UCSD-AML1 (cell line): ENCODE measurements around the gene GPR85.
"Not testable (repeated sequence)": the region's sequence is repeated elsewhere in the genome, so short reads cannot be mapped to it uniquely, and the experiment has no call there.

ENCODE experiments used
- DNase-seq: peaks from one replicate; lab custom pipeline; 2025; ENCODE audit not compliant: unreplicated experiment; lab: John Stamatoyannopoulos, UW

Gene GPR85, protein sequence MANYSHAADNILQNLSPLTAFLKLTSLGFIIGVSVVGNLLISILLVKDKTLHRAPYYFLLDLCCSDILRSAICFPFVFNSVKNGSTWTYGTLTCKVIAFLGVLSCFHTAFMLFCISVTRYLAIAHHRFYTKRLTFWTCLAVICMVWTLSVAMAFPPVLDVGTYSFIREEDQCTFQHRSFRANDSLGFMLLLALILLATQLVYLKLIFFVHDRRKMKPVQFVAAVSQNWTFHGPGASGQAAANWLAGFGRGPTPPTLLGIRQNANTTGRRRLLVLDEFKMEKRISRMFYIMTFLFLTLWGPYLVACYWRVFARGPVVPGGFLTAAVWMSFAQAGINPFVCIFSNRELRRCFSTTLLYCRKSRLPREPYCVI

DNA sequence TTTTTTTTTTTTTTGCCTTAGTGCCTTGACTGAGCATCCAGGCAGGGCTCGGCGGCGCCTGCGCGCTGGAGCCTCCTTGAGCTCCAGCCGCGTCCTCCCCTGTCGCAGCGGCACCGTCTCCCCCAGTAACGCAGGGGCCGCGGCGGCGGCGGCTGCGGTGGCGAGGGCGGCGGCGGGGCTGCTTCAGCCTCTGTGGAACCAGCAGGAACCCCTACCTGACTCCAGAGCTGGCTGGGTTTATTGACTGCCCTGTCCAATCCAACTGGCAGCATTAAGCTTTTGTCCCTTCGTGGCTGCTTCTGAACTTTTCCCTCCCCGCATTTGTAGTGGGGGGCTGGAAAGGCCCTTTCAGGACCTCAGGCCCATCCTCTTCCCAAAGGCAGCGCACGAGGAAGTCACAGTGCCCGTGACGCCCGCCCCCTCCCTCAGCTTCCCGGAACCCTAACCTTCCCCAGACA lies at the start of gene GPR85:
GPR85 (minus strand) TSS at position 397 of the 458 bp plus-strand sequence. CDS start 2,106 bp downstream, outside the sequence.
- peak; percentile 4 for DNase-seq

DNA sequence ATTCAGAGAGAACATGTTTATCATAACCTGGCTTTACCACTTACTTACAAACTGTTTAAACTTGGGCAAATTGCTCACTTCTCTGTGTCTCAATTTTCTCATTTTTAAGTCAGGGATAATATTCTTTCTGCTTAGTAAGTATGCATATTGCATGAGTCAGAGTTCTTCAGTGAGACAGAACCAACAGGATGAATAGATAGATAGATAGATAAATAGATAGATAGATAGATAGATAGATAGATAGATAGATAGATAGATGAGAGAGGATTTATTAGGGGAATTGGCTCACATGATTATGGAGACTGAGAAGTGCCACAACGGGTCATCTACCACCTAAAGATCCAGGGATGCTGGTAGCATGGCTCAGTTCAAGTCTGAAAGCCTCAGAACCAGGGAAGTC lies 47.4 kb upstream of the GPR85 start:
- DNase-seq = no peak

DNA sequence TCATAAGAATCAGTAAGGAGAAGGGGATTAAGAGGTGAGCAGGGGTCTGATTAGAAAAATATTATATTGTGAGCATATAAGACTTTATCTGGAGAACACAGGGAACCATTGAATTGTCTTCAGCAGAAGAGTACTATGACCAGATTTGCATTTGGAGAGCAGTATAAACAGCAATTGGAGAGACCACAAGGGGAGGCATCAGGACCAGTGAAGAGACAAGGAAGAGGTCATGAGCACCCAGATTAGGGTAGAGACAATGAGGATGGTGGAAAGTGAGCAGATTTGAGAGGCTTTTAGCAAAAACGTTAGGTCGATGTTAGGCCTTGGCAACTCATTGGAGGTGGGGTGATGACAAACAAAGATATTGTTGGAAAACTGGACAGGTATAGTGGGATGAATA lies 44.7 kb upstream of the GPR85 start:
- no peak for DNase-seq

DNA sequence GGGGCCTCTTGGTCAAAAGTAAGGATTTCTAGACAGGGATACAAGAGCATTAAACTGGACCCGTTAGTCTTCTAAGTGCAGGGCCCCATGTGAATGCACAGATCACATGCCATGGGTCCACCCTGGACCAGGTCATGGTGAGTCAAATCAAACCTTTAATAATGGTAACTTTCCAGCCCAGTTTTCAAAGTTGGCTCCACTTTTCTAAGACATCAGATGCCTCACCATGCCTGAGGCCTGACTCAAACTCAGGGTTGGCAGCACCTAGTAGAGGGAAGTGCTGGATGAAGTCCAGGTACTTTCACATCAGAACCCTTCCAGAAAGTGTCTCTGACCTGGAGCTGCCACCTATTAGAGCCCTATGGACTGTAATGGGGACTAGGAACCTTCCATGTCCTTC lies 41.4 kb upstream of the GPR85 start:
- no peak for DNase-seq

DNA sequence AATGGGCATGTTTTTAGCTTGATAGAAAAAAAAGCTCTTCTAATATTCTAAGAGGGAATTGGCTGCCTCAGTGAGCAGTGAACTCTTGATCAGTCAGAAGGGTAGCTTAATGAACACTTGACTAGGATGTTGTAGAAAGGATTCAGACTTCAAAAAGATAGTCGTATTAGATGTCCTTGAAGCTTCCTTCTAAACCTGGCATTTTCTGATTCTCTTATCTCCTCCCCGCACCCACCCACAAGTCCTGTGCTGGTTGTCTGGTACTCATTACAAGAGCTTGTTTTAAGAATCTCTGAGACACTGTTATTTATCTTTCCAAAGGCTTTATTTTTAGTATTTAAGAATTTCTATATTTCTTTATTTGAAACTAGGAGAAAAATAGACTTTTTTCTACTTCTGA lies 39.1 kb upstream of the GPR85 start:
- no peak for DNase-seq

DNA sequence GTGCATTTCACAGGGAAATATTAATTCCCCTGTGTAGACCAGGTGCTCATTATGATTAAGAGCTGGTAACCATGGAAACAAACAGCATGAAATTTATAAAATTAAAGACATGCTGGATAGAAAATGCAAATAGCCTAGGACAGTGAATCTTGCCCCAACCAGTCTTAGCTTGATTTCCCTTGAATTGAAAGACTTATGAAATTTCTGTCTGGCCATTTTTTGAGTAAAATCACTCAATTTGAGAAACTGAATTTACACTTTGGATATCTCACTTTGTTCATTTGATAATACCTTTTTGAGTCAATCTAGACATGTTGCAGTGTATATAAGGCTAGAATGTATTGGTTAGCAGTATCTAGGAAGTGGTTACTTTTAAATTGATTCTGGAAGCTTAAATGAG lies 36.1 kb upstream of the GPR85 start:
- no peak for DNase-seq

DNA sequence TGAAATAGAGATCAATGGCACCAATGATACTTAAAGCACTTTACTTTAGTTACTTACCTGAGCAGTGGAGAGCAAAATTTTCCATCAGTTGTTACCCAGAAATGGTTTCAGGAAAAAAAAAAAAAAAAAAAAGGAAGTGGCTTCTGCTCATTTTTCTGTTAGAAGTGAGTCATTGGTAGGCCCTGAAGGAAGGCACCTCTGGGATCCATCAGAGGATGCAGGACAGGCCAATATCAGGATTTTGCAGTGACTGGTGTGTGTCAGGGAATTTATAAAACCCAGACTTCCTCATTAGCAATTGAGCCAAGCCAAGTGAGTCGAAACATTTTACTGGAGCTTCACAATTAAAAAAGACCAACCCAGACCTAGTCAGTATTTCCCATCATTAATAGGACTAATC lies 34.0 kb upstream of the GPR85 start:
- no peak for DNase-seq

DNA sequence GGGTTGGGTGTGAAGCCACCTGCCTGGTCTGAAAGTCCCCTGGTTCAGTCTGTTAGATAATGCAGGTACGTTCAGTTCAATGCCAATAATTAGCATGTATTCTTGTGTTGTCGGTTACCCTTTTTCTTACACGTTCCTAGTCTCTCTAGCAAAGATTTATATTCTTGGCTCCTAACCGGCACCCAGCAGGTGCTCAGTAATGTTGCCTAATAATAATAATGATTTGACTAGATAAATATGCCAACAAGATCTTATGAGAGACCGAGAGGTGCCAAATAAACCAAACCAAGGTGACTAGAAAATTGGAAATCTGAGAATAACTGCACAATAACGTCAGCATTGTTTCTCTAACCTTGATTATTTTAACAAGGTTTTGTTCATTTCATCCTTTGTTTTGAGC lies 32.8 kb upstream of the GPR85 start:
- no peak for DNase-seq

DNA sequence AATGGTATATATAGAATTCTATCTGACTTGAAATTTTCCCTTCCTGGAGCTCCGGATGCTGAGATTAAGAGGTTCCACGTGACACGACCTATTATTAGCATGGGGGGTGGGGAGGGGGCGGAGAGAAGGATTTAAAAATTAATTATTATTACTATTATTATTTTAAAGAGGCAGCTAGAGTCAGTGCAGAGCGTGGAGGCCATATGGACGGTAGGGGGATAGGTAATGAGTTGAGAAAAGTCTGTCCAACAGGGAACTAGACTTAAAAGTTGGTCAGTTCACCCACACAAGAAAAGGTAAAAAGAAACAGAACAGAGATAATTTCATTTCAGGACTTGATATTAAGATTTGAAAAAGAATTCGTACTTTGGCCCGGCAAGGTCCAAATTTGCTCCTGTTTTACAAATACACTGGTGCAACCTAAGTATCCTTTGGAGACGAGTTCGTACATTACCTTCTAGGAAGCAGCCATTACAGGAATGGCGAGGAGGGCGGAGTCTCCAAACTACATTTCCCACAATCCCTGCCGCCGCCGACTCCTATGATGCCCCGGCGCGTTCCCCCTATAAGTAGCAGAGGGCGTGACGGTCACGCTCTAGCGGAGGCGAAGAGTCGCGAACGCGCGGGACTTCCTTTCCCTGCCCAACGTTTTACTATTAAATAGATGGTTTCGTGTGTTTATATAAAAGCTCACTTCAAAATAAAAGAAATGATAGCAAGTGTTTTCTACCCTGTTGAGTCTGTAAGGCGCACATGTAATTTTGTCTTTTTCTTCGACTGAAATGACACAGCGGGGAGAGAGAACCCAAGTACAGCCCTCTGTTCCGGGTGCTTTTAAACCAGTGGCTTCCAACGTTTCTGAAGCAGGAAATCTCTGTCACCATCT lies 31.7 kb upstream of the GPR85 start, which contains the start of gene SMIM30:
SMIM30 (minus strand) TSS at position 481 of the 886 bp plus-strand sequence. CDS start 976 bp downstream, outside the sequence.
- peak; percentile 75 for DNase-seq

DNA sequence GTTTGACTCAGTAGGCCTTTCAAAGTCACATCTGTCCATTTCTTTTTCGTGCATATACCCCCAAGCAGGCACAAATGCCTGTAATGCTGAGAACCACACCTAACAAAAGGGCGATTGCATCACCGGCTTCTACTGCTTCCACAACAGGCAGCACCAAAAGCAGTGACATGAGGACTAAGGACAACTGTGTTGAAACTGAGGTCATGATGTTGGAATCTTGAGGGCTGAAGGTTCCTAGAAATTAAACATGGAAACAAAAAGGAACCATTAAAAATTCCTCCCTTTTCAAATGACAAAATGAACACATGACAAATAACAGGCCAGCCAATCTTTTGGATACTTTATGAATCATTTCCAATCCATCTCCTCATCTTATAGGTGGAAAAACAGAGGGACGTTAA lies 30.7 kb upstream of the GPR85 start:
- DNase-seq = not testable (repeated sequence)

DNA sequence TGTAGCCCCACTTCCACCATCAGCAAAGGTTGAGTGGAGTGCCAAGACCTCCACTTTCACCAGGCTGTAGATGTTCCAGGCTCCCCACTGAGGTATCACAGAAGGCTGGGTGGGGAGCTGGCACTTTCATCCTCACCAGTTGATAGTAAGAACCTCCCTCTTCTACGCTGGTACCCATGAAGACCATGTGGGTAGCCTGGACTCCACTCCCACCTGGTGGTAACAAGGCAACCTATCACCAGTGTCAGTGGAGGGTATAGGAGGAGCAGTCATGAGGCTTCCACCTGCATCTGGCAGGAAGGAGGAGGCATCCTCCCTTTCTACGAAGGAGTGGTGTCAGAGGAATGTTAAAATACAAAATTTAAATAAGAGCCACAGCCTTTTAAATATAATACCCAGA lies 27.3 kb upstream of the GPR85 start:
- DNase-seq = no peak

DNA sequence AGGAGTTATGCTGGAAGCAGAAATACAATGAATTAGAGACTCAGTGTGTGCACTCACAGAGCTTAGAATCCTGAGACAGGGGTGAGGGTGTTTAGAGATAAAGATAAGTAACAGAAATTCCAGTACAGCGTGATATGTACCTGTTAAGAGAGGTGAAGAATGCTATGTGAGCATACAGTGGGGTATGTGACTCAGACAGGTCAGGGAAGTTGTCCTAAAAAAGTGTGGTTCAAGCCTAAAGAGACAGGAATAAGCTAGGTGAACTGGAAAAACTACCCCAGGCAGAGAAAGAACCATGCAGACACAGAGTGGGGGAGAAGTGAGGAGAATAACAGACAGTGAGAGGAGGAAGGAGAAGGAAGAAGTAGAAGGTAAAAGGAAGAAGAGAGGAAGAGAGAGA lies 23.1 kb upstream of the GPR85 start:
- DNase-seq = no peak

DNA sequence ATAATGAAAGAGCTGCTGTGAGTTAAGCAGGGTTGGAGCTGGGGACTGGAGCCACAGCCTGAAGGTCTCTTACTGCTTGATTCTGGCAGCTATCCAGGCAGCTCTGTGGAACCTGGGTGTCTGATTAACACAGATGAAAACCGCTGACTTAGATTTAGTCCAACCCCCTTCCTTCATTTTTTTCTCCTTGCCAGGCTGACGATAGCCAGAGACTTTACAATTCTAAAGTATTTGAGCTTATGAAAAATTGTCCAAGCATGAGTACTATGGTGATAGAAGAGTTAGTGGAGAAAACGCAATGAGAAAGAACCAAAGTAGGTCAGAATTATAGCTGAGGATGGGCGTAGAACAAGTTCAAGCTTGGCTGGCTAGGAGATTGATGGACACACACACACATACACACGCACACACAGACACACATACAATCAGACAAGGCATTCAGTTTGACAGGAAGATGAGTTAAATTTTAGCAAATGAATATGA lies 13.5 kb upstream of the GPR85 start:
- DNase-seq = no peak

DNA sequence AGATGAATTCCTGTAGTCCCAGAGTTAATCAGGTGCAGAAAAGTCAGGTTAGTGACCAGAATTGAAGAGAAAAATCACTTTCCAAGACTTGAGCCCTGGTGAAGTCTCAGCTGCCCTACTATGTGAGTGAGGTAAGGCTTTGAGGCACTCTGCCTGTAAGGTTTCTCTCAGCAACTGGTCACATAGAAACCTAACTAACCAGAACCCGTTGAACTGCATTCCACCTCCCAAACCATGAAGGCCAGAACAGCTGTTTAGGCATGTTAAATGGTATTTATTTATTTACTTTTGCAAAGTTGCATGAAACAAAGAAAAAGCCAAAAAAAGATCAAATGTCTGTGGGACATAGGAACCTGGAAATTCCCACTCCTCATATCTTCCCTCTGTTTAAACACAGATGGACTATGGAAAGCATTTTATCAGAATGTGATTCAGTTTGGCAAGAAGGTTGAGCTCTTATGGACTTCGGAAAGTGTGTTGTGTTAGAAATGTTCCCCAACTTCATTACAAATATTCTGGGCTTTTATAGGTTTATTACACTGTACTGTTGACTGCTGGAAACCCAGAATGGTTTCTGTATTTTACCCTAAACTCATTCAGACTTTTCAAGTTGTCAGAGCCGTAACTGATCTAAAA lies 12.8 kb upstream of the GPR85 start:
- no peak for DNase-seq

DNA sequence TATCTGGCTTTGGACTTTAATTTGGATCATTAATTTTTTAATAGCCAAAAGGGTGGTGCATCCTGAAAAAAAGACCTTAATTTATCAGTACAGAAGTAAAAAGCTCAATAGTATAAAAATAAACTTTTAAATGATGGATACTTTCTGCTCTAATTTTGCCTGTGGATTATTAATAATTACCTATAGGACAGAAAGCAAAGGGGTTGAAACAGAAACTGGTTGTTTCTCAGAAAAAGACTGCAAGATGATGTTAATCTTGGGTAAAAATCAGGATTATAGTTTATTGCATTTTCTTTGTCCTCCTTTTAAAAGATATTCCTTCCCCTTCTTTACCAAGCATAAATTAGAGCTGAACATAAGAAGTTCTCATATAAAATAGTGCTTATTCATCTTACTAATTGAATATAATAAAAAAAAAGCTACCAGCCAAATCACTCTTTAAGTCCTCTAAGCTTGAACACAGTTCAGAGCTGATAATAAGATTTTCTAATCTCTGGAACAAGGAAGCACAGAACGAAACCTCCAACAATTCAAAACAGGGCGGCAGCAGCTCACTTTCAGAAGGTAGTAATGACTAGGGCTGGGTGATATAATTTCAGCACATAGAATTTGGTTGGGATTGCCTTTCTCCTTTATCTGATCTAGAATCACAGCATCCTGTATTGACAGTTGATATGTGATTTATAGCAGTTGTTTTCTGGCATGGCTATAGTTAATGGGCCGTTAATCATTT lies 8.1 kb upstream of the GPR85 start:
- DNase-seq = no peak

DNA sequence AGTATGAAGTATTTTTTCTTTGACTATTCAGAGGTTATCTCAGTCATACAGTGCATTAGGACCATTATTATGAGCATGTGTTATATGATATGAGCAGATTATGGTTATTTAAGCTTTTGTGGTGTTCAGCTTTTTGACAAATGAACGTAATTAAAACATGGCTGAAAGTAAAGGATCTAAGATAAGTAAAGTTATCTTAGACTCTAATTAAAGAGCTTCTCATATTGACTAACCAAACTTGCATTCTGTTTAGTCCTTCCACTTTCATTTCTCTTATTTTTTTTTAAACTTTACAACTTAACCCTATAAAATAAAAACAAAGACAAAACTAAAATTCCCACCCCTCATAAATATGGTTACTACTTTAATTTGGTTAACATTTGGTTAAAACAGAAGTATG lies 6.9 kb upstream of the GPR85 start:
- DNase-seq = no peak

DNA sequence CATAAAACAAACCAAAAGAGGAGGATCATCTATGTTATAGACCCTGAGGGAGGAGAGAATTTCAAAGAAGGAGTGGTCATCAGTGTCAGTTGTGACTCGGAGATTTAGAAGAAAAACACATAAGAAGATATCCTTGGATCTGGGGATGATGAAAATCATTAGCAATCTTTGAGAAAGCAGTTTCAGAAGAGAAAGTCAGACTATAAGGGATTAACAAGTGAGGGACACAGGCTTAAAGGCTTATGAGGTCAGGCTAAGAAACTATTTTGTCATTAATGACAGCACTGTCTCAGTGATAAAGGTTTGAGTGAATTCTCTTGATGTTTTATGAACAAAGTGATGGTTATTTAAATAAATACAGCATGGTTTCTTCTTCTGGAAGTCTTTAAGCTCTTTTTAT lies 6.1 kb upstream of the GPR85 start:
- no peak for DNase-seq

DNA sequence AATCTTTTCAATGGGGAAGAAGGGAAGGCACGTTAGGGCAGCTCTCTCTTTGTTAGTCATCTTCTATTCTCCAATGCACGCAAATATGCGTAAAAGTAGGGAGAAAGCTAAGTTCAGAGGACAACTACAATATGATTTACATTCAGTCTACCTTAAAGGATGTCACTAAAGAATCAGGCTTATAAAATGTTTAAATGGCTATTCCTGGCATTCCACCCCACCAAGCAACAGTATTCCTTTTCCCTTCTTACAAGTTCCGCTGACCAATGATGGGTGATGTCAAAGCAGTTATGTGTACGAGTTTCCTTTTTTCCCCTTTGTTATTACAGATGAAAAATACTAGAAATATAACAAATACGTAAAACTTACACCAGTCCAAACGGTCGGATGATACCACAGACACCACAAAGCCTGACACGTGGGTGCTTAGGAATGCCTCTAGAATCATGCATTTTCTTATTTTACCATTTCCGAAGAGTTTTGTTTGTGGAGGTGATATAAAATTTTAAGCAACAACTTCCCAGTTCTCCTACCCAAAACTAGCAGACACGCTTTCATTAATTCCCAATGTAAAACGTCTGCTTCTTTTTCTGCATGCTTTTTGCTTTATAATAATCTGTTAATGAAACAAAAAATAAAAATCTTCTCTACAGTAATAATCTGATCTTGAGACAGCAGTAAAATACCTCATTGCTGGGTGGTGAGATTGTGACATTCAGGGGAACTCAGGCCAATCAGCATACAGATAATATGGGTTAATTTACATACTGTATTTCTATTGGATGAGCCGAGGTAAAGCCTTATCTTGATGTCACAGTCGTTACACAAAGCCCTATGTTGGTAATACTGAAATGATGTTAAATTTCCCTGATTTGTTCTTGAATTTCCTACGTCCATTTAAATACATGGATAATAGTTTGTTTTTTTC lies 708 bp upstream of the GPR85 start:
- no peak for DNase-seq

DNA sequence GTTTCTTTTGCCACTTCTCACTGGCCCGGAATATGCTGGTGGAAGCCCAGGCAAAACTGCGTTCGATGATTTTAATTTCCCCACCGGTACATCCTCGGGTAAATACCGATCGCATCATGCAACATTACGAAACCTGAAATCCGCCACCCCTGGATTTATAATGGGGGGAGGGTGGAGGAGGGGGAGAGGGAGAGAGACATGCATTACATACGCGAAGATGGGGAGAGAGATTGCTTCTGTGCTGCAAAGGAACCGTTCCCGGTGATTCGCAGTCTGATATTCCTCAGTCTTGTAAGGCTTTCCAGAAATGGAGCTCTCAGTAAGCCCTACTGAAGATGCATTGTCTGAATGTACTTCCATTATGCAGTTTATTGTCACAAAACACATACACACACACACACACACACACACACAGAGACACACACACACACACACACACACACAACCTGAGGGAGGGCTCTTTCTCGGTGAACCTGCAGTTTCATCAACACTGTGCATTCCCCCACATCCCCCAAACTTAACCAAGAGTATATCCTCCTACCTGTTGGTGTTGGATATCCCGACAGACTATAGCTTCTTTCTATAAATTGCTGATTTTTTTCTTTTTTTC lies 741 bp downstream of the GPR85 start:
- no peak for DNase-seq
